Ishikawa (cell line): ENCODE measurements around the gene NEK10.

Experiments used
- CEBPB ChIP-seq: IDR thresholded peaks from 2 replicates; pipeline ENCODE4 v1.6.1; 2012
- CREB1 ChIP-seq: IDR thresholded peaks from 2 replicates; pipeline ENCODE4 v1.6.1; 2012; ENCODE audit warnings: low read depth
- EP300 ChIP-seq: IDR thresholded peaks from 2 replicates; pipeline ENCODE4 v1.6.1; 2012; ENCODE audit warnings: borderline replicate concordance
- MAX ChIP-seq: IDR thresholded peaks from 2 replicates; pipeline ENCODE4 v1.6.1; 2012
- NFIC ChIP-seq: IDR thresholded peaks from 2 replicates; pipeline ENCODE4 v1.6.1; 2012
- RAD21 ChIP-seq: IDR thresholded peaks from 2 replicates; pipeline ENCODE4 v1.6.1; 2012; ENCODE audit warnings: low read depth
- TAF1 ChIP-seq: IDR thresholded peaks from 2 replicates; pipeline ENCODE4 v1.6.1; 2012; ENCODE audit warnings: low read depth, mild to moderate bottlenecking
- TCF12 ChIP-seq: IDR thresholded peaks from 2 replicates; pipeline ENCODE4 v1.6.1; 2012; ENCODE audit warnings: low read depth
- TEAD4 ChIP-seq: IDR thresholded peaks from 2 replicates; pipeline ENCODE4 v1.6.1; 2012
- USF1 ChIP-seq: IDR thresholded peaks from 2 replicates; pipeline ENCODE4 v1.6.1; 2012
- YY1 ChIP-seq: IDR thresholded peaks from 2 replicates; pipeline ENCODE4 v1.6.1; 2012; ENCODE audit warnings: low read depth
- TF ChIP-seq, protein P1 (sequence below): IDR thresholded peaks from 2 replicates; pipeline ENCODE4 v1.6.1; 2012; ENCODE audit warnings: low read depth, mild to moderate bottlenecking

DNA sequence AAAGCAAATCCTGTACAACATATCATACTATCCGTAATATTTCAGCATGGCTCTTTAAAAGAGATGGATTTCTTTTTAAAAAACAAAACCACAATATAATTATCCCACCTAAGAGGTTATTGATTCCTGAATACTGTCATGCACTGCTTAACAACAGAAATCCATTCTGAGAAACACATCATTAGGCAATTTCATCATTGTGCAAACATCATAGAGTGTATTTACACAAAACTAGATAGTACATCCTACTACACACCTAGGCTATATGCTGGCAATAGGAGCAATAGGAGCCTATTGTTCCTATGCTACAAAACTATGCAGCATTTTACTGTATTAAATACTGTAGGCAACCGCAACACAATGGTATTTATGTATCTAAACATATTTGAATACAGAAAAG, 242.0 kb downstream of the NEK10 start:
- TF ChIP-seq MAX (no peak), EP300 (no peak), YY1 (no peak), RAD21 (no peak), TEAD4 (no peak), NFIC (no peak), CEBPB (no peak), USF1 (no peak), CREB1 (no peak), TCF12 (no peak), TAF1 (no peak)
- TF ChIP-seq, protein P1, sequence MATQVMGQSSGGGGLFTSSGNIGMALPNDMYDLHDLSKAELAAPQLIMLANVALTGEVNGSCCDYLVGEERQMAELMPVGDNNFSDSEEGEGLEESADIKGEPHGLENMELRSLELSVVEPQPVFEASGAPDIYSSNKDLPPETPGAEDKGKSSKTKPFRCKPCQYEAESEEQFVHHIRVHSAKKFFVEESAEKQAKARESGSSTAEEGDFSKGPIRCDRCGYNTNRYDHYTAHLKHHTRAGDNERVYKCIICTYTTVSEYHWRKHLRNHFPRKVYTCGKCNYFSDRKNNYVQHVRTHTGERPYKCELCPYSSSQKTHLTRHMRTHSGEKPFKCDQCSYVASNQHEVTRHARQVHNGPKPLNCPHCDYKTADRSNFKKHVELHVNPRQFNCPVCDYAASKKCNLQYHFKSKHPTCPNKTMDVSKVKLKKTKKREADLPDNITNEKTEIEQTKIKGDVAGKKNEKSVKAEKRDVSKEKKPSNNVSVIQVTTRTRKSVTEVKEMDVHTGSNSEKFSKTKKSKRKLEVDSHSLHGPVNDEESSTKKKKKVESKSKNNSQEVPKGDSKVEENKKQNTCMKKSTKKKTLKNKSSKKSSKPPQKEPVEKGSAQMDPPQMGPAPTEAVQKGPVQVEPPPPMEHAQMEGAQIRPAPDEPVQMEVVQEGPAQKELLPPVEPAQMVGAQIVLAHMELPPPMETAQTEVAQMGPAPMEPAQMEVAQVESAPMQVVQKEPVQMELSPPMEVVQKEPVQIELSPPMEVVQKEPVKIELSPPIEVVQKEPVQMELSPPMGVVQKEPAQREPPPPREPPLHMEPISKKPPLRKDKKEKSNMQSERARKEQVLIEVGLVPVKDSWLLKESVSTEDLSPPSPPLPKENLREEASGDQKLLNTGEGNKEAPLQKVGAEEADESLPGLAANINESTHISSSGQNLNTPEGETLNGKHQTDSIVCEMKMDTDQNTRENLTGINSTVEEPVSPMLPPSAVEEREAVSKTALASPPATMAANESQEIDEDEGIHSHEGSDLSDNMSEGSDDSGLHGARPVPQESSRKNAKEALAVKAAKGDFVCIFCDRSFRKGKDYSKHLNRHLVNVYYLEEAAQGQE = no peak
